IMR-90 (cell line): Measurements from ENCODE around the gene GRIA4.

ENCODE experiments used
- BHLHE40 ChIP-seq: fragments of 150-350 bp; IDR thresholded peaks from 2 replicates; pipeline ENCODE4 v1.6.1; 2016; ENCODE audit warnings: mild to moderate bottlenecking, low read depth, low read length
- CEBPB ChIP-seq: IDR thresholded peaks from 2 replicates; pipeline ENCODE4 v1.6.1; 2012; ENCODE audit warnings: low read depth, low read length, improper control_type of control experiment
- ELK1 ChIP-seq: fragments of 150-350 bp; IDR thresholded peaks from 2 replicates; pipeline ENCODE4 v1.6.1; 2016; ENCODE audit warnings: low read depth, mild to moderate bottlenecking, low read length, moderate library complexity, borderline replicate concordance
- FOS ChIP-seq: fragments of 150-350 bp; IDR thresholded peaks from 2 replicates; pipeline ENCODE4 v1.6.1; 2016; ENCODE audit warnings: low read depth, low read length
- MAFK ChIP-seq: IDR thresholded peaks from 2 replicates; pipeline ENCODE4 v1.6.1; 2012; ENCODE audit warnings: low read depth, low read length, improper control_type of control experiment
- NFE2L2 ChIP-seq: fragments of 150-350 bp; IDR thresholded peaks from 2 replicates; pipeline ENCODE4 v1.6.1; 2016; ENCODE audit warnings: low read depth, mild to moderate bottlenecking, low read length
- POLR2A ChIP-seq: IDR thresholded peaks from 2 replicates; pipeline ENCODE4 v1.6.1; 2012; ENCODE audit warnings: mild to moderate bottlenecking, low read depth, low read length
- RAD21 ChIP-seq: IDR thresholded peaks from 2 replicates; pipeline ENCODE4 v1.6.1; 2012; ENCODE audit warnings: low read length, improper control_type of control experiment
- RCOR1 ChIP-seq: IDR thresholded peaks from 2 replicates; pipeline ENCODE4 v1.6.1; 2012; ENCODE audit warnings: mild to moderate bottlenecking, low read length, improper control_type of control experiment; ENCODE audit not compliant: insufficient replicate concordance
- RFX5 ChIP-seq: IDR thresholded peaks from 2 replicates; pipeline ENCODE4 v1.8.0; 2012; ENCODE audit warnings: low read depth, mild to moderate bottlenecking, low read length, moderate library complexity
- SMC3 ChIP-seq: fragments of 150-350 bp; IDR thresholded peaks from 2 replicates; pipeline ENCODE4 v1.6.1; 2016; ENCODE audit warnings: low read depth, mild to moderate bottlenecking, antibody characterized with exemption, low read length, moderate library complexity
- TF ChIP-seq, protein P1 (sequence below): conservative IDR thresholded peaks from 2 replicates; pipeline ENCODE4 v1.5.1; 2012; ENCODE audit warnings: mild to moderate bottlenecking, low read depth, low read length, improper control_type of control experiment
- TF ChIP-seq, protein P2 (sequence below): fragments of 150-350 bp; IDR thresholded peaks from 2 replicates; pipeline ENCODE4 v1.6.1; 2017; ENCODE audit warnings: mild to moderate bottlenecking, antibody characterized with exemption, low read length, low read depth

DNA sequence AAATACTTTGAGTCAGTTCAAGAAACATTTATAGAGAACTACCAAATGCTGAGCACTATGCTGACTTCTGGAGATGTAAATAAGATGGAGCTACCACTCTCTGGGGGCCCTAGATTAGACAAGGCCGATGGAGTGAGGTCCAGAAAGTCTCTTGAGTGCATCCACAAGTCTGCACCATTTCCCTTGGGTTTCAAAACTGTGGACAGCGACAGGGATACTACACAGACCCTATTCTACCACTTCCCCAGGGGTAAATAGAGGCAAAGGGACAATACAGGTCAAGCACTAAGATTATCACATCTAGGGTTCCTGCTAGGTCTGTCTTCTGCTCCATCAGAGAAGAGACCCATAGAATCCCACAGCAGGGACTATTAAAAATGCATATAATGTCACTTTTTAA is 183.2 kb downstream of the GRIA4 start:
- TF ChIP-seq ELK1 = no peak
- TF ChIP-seq, protein P1, sequence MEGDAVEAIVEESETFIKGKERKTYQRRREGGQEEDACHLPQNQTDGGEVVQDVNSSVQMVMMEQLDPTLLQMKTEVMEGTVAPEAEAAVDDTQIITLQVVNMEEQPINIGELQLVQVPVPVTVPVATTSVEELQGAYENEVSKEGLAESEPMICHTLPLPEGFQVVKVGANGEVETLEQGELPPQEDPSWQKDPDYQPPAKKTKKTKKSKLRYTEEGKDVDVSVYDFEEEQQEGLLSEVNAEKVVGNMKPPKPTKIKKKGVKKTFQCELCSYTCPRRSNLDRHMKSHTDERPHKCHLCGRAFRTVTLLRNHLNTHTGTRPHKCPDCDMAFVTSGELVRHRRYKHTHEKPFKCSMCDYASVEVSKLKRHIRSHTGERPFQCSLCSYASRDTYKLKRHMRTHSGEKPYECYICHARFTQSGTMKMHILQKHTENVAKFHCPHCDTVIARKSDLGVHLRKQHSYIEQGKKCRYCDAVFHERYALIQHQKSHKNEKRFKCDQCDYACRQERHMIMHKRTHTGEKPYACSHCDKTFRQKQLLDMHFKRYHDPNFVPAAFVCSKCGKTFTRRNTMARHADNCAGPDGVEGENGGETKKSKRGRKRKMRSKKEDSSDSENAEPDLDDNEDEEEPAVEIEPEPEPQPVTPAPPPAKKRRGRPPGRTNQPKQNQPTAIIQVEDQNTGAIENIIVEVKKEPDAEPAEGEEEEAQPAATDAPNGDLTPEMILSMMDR = no peak
- no peak for TF ChIP-seq NFE2L2
- TF ChIP-seq MAFK = no peak
- TF ChIP-seq BHLHE40 = no peak
- TF ChIP-seq CEBPB = no peak
- no peak for TF ChIP-seq RFX5
- no peak for TF ChIP-seq POLR2A
- no peak for TF ChIP-seq RAD21
- no peak for TF ChIP-seq RCOR1
- TF ChIP-seq SMC3 = no peak
- TF ChIP-seq FOS = no peak
- TF ChIP-seq, protein P2, sequence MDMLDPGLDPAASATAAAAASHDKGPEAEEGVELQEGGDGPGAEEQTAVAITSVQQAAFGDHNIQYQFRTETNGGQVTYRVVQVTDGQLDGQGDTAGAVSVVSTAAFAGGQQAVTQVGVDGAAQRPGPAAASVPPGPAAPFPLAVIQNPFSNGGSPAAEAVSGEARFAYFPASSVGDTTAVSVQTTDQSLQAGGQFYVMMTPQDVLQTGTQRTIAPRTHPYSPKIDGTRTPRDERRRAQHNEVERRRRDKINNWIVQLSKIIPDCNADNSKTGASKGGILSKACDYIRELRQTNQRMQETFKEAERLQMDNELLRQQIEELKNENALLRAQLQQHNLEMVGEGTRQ = no peak
